Adrenal gland (tissue), 5 donors: ENCODE results near the gene NR1D1.

Experiments used
- POLR2A ChIP-seq, 2 donors: fragments of 450-650 bp; IDR thresholded peaks; one replicate each; pipeline ENCODE4 v1.6.1; 2017; ENCODE audit warnings: antibody characterized with exemption in 2 of 2, mild to moderate bottlenecking in 2 of 2, moderate library complexity in 1 of 2
- TF ChIP-seq, protein P1 (sequence below), 6 experiments: fragments of 450-650 bp in 4 of 6; fragments of 200-600 bp in 2 of 6; sonication (generic) in 1 of 6; IDR thresholded peaks; 1 replicate in 5 of 6; 2 replicates in 1 of 6; pipeline versions ENCODE4 v1.5.1 to v1.8.0; 2016 to 2021; ENCODE audit warnings: antibody characterized with exemption in 6 of 6, mild to moderate bottlenecking in 2 of 6, moderate library complexity in 1 of 6
- donor health status: DM: no; HTN: no; CAD: no.

GRCh38 chr17:40145476-40145875 is 45.1 kb upstream of the NR1D1 start:
- TF ChIP-seq, protein P1, sequence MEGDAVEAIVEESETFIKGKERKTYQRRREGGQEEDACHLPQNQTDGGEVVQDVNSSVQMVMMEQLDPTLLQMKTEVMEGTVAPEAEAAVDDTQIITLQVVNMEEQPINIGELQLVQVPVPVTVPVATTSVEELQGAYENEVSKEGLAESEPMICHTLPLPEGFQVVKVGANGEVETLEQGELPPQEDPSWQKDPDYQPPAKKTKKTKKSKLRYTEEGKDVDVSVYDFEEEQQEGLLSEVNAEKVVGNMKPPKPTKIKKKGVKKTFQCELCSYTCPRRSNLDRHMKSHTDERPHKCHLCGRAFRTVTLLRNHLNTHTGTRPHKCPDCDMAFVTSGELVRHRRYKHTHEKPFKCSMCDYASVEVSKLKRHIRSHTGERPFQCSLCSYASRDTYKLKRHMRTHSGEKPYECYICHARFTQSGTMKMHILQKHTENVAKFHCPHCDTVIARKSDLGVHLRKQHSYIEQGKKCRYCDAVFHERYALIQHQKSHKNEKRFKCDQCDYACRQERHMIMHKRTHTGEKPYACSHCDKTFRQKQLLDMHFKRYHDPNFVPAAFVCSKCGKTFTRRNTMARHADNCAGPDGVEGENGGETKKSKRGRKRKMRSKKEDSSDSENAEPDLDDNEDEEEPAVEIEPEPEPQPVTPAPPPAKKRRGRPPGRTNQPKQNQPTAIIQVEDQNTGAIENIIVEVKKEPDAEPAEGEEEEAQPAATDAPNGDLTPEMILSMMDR (IDR thresholded peaks at IDR 0.05) = no peak
- TF ChIP-seq POLR2A (IDR thresholded peaks at IDR 0.05) = no peak
